Tibial nerve (tissue), 4 donors: ENCODE data around the gene ALG12. TPM values are rescaled to one million over a fixed set of nuclear protein-coding genes. Genes with fewer than 3 reads are reported as not detected.
A peak's percentile ranks its signal among the peaks of the same experiment; 100 is the strongest.
"Not testable (repeated sequence)": the region's sequence is repeated elsewhere in the genome, so short reads cannot be mapped to it uniquely, and the experiment has no call there.

ENCODE experiments used
- DNase-seq, 2 donors: peaks; one replicate each; pipeline ENCODE4 v3.0.0-alpha.2; 2019; ENCODE audit warnings: low spot score in 2 of 2
- H3K27ac ChIP-seq, 4 donors: fragments of 200-600 bp; sonication (generic) in 3 of 4; one replicate each; pipeline ENCODE4 v1.5.1; 2017 to 2019; ENCODE audit warnings: mild to moderate bottlenecking in 1 of 4
- H3K27me3 ChIP-seq, 2 donors: fragments of 200-600 bp; sonication (generic) in 1 of 2; one replicate each; pipeline versions ENCODE4 v1.5.1 to v1.6.0; 2017 to 2019
- H3K36me3 ChIP-seq, 3 donors: fragments of 200-600 bp; sonication (generic); one replicate each; pipeline ENCODE4 v1.5.1; 2018 to 2019
- H3K4me1 ChIP-seq, 4 donors: fragments of 200-600 bp; sonication (generic) in 3 of 4; one replicate each; pipeline ENCODE4 v1.5.1; 2017 to 2019
- H3K4me3 ChIP-seq, 4 donors: fragments of 200-600 bp; sonication (generic) in 3 of 4; one replicate each; pipeline ENCODE4 v1.5.1; 2017 to 2019; ENCODE audit warnings: mild to moderate bottlenecking in 1 of 4, moderate library complexity in 1 of 4
- H3K9me3 ChIP-seq, 4 donors: fragments of 200-600 bp; sonication (generic) in 3 of 4; one replicate each; pipeline ENCODE4 v1.5.1; 2017 to 2019
- EP300 ChIP-seq, 2 donors: sonication (generic); formaldehyde crosslinking; IDR thresholded peaks; one replicate each; pipeline ENCODE4 v1.6.1; 2017; ENCODE audit warnings: antibody characterized with exemption in 2 of 2, mild to moderate bottlenecking in 1 of 2
- POLR2A ChIP-seq, 2 donors: fragments of 450-650 bp; IDR thresholded peaks; one replicate each; pipeline ENCODE4 v1.6.1; 2017; ENCODE audit warnings: antibody characterized with exemption in 2 of 2, mild to moderate bottlenecking in 2 of 2, moderate library complexity in 2 of 2
- WGBS, 2 donors: methylation state at CpG; one replicate each; pipeline ENCODE4 v1.1.5; 2018; 5-methylcytosine and 5-hydroxymethylcytosine counted together
- total RNA-seq, 4 donors: library from RNA; depleted of rRNA; stranded (reverse); fragments of >200 nt; gene quantifications; one replicate each; pipeline ENCODE4 v1.1.0, GENCODE V29; 2016
- TF ChIP-seq, protein P1 (sequence below), 5 experiments: fragments of 200-600 bp in 3 of 5; fragments of 450-650 bp in 2 of 5; sonication (generic) in 3 of 5; IDR thresholded peaks; one replicate each; pipeline ENCODE4 v1.5.1; 2016 to 2019; ENCODE audit warnings: antibody characterized with exemption in 5 of 5, mild to moderate bottlenecking in 3 of 5, moderate library complexity in 2 of 5

The ALG12 gene
- total RNA-seq, 4 donors from 2014 or later = 9.0 to 17.4 (median 14.5) TPM

- no peak for TF ChIP-seq POLR2A (IDR thresholded peaks at IDR 0.05)
- H3K4me1 ChIP-seq = peaks cover 0 to 56% (median 24%) of the 10 kb centered on the region in 4 donors
- no peak for DNase-seq
- no peaks in the 10 kb centered on the region for H3K36me3 ChIP-seq
- H3K27ac ChIP-seq = peak overlapping the region; percentile 66 to 95 (median 86)
- H3K4me3 ChIP-seq = peak overlapping the region in 1 of 4 donors; percentile 18
- no peaks in the 10 kb centered on the region for H3K9me3 ChIP-seq
- no peaks in the 10 kb centered on the region for H3K27me3 ChIP-seq
- 65 to 82% methylated on average over 8 to 15 of the region's 23 CpGs for WGBS, 2 donors
Observed at GRCh38 chr22:49948116-49948957, 30.1 kb upstream of the ALG12 start.

- Histone ChIP-seq H3K9me3 (no peaks in the 10 kb centered on the region), H3K36me3 (no peaks in the 10 kb centered on the region), H3K4me3 (no peak overlapping the region), H3K4me1 (peaks cover 0 to 45% (median 20%) of the 10 kb centered on the region in 4 donors), H3K27ac (peak overlapping the region in 1 of 4 donors; percentile 95), H3K27me3 (no peaks in the 10 kb centered on the region)
- WGBS, 2 donors = 77 to 84% methylated on average over 4 of the region's 6 CpGs
- no peak for DNase-seq
- TF ChIP-seq, protein P1, sequence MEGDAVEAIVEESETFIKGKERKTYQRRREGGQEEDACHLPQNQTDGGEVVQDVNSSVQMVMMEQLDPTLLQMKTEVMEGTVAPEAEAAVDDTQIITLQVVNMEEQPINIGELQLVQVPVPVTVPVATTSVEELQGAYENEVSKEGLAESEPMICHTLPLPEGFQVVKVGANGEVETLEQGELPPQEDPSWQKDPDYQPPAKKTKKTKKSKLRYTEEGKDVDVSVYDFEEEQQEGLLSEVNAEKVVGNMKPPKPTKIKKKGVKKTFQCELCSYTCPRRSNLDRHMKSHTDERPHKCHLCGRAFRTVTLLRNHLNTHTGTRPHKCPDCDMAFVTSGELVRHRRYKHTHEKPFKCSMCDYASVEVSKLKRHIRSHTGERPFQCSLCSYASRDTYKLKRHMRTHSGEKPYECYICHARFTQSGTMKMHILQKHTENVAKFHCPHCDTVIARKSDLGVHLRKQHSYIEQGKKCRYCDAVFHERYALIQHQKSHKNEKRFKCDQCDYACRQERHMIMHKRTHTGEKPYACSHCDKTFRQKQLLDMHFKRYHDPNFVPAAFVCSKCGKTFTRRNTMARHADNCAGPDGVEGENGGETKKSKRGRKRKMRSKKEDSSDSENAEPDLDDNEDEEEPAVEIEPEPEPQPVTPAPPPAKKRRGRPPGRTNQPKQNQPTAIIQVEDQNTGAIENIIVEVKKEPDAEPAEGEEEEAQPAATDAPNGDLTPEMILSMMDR (IDR thresholded peaks at IDR 0.05) = no peak
- no peak for TF ChIP-seq EP300 (IDR thresholded peaks at IDR 0.05)
- no peak for TF ChIP-seq POLR2A (IDR thresholded peaks at IDR 0.05)
Observed at GRCh38 chr22:49947296-49947622, 29.0 kb upstream of the ALG12 start.

DNA sequence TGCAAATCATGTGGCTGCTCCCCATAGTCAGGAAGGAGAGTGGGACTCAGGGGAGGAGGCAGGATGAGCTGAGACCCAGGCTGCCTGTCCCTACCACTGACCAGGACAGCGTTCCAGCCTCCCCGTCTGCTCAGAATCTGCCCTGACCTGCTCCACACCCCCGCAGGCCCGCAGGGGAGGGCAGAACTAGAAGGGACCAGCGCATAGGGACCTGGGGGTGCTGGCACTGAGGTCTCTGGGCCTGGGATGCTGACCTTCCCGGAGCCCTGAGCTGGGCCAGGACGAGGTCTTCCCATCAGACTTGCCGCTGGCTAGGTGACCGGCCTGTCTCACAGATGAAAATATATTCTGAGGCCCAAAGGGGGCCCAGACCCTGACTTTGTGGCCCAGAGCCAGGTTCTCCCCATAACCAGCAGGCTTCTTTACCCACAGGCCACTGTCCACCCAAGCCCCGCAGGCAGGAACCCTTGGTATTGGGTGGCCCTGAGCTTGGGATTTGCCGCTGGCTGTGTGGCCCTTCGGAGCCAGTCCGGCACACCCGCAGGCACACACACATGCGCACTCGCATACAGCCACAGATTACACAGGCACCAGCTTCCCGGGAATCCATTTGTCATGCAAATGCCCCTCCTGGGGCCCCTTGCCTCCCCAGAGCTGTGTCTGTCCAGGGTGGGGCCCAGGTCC, 28.5 kb upstream of the ALG12 start:
- no peak for DNase-seq
- TF ChIP-seq, protein P1 (IDR thresholded peaks at IDR 0.05) = no peak

GRCh38 chr22:49945042-49945794, 27.0 kb upstream of the ALG12 start:
- H3K27ac ChIP-seq, H3K9me3 ChIP-seq, H3K36me3 ChIP-seq, H3K4me3 ChIP-seq, DNase-seq, H3K27me3 ChIP-seq: not testable (repeated sequence)
- H3K4me1 ChIP-seq = peaks cover 0 to 28% (median 12%) of the 10 kb centered on the region in 4 donors
- 72 to 85% methylated on average over 9 to 13 of the region's 17 CpGs for WGBS, 2 donors

More for the DNA sequence above, 28.5 kb upstream of the ALG12 start:
- H3K4me1 ChIP-seq = peaks cover 0 to 40% (median 18%) of the 10 kb centered on the region in 4 donors
- no peak overlapping the region for H3K4me3 ChIP-seq
- H3K9me3 ChIP-seq = no peaks in the 10 kb centered on the region
- H3K27ac ChIP-seq = peak overlapping the region in 1 of 4 donors; percentile 95
- H3K27me3 ChIP-seq = no peaks in the 10 kb centered on the region
- H3K36me3 ChIP-seq = no peaks in the 10 kb centered on the region
- WGBS, 2 donors = 86 to 87% methylated on average over 6 to 17 of the region's 17 CpGs

GRCh38 chr22:49944399-49944891, 26.2 kb upstream of the ALG12 start:
- WGBS, 2 donors = 90 to 94% methylated on average over 3 to 7 of the region's 13 CpGs
- no peaks in the 10 kb centered on the region for H3K27me3 ChIP-seq
- no peak for TF ChIP-seq POLR2A (IDR thresholded peaks at IDR 0.05)
- peaks cover 0 to 24% (median 9%) of the 10 kb centered on the region in 4 donors for H3K4me1 ChIP-seq
- no peaks in the 10 kb centered on the region for H3K36me3 ChIP-seq
- DNase-seq = no peak
- peak overlapping the region in 2 of 4 donors; percentile 12 to 29 for H3K27ac ChIP-seq
- H3K4me3 ChIP-seq = no peak overlapping the region
- no peaks in the 10 kb centered on the region for H3K9me3 ChIP-seq

DNA sequence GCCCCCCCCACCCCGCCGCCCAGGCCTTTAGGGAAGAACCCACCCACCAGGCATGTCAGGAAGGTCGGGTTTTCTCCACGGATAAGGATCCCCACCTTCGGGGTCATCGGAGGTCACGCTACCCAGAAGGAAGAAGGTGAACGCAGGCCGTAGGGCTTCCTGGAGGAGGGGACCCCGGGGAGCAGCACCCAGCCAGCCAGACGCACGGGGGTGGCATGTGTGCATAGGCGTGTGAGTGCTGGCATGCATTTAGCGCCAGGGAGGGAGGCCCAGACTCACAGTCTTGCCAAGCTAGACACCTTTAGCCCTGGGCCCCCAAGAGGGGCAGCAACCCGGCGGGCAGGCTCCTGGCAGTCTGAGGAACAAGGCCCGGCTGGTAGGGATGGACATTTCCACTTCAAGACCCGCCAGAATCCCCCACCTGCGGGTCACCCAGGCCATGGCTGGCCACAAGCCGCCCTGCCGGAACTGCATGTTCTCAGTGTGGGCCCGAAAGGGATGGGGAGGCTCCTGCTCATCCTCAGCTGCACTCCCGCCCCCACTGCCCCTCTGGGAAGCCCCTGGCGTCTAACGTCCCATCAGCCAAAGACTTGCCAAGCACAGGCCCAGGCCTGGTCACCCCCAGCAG, 25.6 kb upstream of the ALG12 start:
- H3K9me3 ChIP-seq = no peaks in the 10 kb centered on the region
- H3K27me3 ChIP-seq = no peaks in the 10 kb centered on the region
- WGBS, 2 donors = 83 to 85% methylated on average over 24 of the region's 25 CpGs
- peaks cover 0 to 24% (median 5%) of the 10 kb centered on the region in 4 donors for H3K4me1 ChIP-seq
- H3K27ac ChIP-seq = peak overlapping the region in 3 of 4 donors; percentile 12 to 29 (median 28)
- TF ChIP-seq POLR2A (IDR thresholded peaks at IDR 0.05) = no peak
- TF ChIP-seq, protein P1 (IDR thresholded peaks at IDR 0.05) = no peak
- TF ChIP-seq EP300 (IDR thresholded peaks at IDR 0.05) = no peak
- no peak overlapping the region for H3K4me3 ChIP-seq
- H3K36me3 ChIP-seq = no peaks in the 10 kb centered on the region
- no peak for DNase-seq
